Suprapubic skin (tissue), 4 donors: ENCODE data around the gene CTNNA2.

Experiments
- POLR2A ChIP-seq, 2 donors: fragments of 450-650 bp; IDR thresholded peaks; one replicate each; pipeline ENCODE4 v1.6.1; 2017; ENCODE audit warnings: antibody characterized with exemption in 2 of 2, mild to moderate bottlenecking in 2 of 2, moderate library complexity in 2 of 2
- POLR2AphosphoS5 ChIP-seq, 3 donors: sonication (generic); formaldehyde crosslinking; IDR thresholded peaks; one replicate each; pipeline ENCODE4 v1.6.1; 2017; ENCODE audit warnings: antibody characterized with exemption in 3 of 3

DNA sequence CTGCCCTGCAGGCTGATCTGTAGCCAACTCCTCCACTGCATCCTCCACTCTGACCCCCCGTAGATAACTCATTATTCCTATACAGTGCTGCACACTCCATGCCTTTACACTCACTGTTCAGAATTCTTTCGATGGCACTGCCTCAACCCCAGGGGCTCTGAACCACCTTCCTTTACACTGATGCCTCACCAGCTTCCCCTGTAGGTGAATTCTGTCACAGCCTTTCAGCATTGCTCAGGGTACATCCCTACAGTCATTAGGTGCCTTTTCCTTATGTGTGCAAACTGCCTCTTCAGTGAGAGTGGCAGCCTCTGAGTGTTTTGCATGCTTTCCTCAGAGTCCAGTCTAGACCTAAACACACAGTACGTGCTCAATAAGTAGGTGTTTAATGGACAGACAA lies 472.3 kb downstream of the CTNNA2 start:
- no peak for TF ChIP-seq POLR2A (IDR thresholded peaks at IDR 0.05)
- TF ChIP-seq POLR2AphosphoS5 (IDR thresholded peaks at IDR 0.05) = no peak
